ACHN (cell line): ENCODE data around the gene SRGAP1.

Experiments
- DNase-seq: peaks from one replicate; pipeline ENCODE4 v3.0.0-alpha.2; 2015
- in situ Hi-C: cut with HindIII; loops from 2 replicates; pipeline ENCODE4 v1.10.0; 2017; ENCODE audit warnings: low sequenced_read_pairs, low pct_ligation_motif_present, low pct_unique_long_range_greater_than_20kb

The SRGAP1 gene

GRCh38 chr12:63942464-63943241 is 98.2 kb downstream of the SRGAP1 start:
- in situ Hi-C loops = no loop called here
- no peak for DNase-seq

GRCh38 chr12:63944034-63944579 is 99.6 kb downstream of the SRGAP1 start:
- no peak for DNase-seq
- in situ Hi-C loops = no loop called here

GRCh38 chr12:63944586-63945228 is 100.2 kb downstream of the SRGAP1 start:
- in situ Hi-C loops = no loop called here

GRCh38 chr12:63945777-63946176 is 101.3 kb downstream of the SRGAP1 start:
- in situ Hi-C loops = no loop called here
- DNase-seq = no peak

More at GRCh38 chr12:63944586-63945228, 100.2 kb downstream of the SRGAP1 start:
- no peak for DNase-seq

- in situ Hi-C loops = no loop called here
- no peak for DNase-seq
Observed at GRCh38 chr12:63948211-63948610, 103.7 kb downstream of the SRGAP1 start.

- DNase-seq = no peak
- in situ Hi-C loops = no loop called here
Observed at GRCh38 chr12:63949902-63950301, 105.4 kb downstream of the SRGAP1 start.

GRCh38 chr12:63952995-63953394 is 108.5 kb downstream of the SRGAP1 start:
- in situ Hi-C loops = no loop called here

GRCh38 chr12:63955831-63956666 is 111.5 kb downstream of the SRGAP1 start:
- DNase-seq = no peak
- in situ Hi-C loops = no loop called here

More at GRCh38 chr12:63952995-63953394, 108.5 kb downstream of the SRGAP1 start:
- DNase-seq = no peak

GRCh38 chr12:63957496-63957895 is 113.0 kb downstream of the SRGAP1 start:
- DNase-seq = no peak
- in situ Hi-C loops = no loop called here

GRCh38 chr12:63958876-63959580 is 114.5 kb downstream of the SRGAP1 start:
- no peak for DNase-seq
- in situ Hi-C loops = no loop called here

GRCh38 chr12:63961048-63961447 is 116.5 kb downstream of the SRGAP1 start:
- in situ Hi-C loops = no loop called here
- DNase-seq = no peak

- DNase-seq = no peak
- in situ Hi-C loops = no loop called here
Observed at GRCh38 chr12:63961543-63961942, 117.0 kb downstream of the SRGAP1 start.

GRCh38 chr12:63963868-63964267 is 119.4 kb downstream of the SRGAP1 start:
- no peak for DNase-seq
- in situ Hi-C loops = no loop called here

GRCh38 chr12:63964301-63964700 is 119.8 kb downstream of the SRGAP1 start:
- in situ Hi-C loops = no loop called here

GRCh38 chr12:63965936-63966605 is 121.6 kb downstream of the SRGAP1 start:
- in situ Hi-C loops = no loop called here
- DNase-seq = no peak

More at GRCh38 chr12:63964301-63964700, 119.8 kb downstream of the SRGAP1 start:
- DNase-seq = no peak

GRCh38 chr12:63966606-63966975 is 122.1 kb downstream of the SRGAP1 start:
- DNase-seq = no peak
- in situ Hi-C loops = no loop called here

- peak; percentile 89 for DNase-seq
- in situ Hi-C loops = no loop called here
Observed at GRCh38 chr12:63967358-63968145, 123.1 kb downstream of the SRGAP1 start.
